Fibroblast of skin of right quadriceps (primary cell): ENCODE results near the gene NR2F1-AS1.
"Not testable (repeated sequence)": the region's sequence is repeated elsewhere in the genome, so short reads cannot be mapped to it uniquely, and the experiment has no call there.

Source experiments
- DNase-seq: peaks from one replicate; pipeline ENCODE4 v3.0.0-alpha.2; 2013

The NR2F1-AS1 gene

GRCh38 chr5:93575461-93576414 is 5.3 kb downstream of the NR2F1-AS1 start:
- no peak for DNase-seq

GRCh38 chr5:93574491-93575305 is 6.3 kb downstream of the NR2F1-AS1 start:
- no peak for DNase-seq

GRCh38 chr5:93573354-93574351 is 7.4 kb downstream of the NR2F1-AS1 start:
- no peak for DNase-seq

GRCh38 chr5:93572608-93573353 is 8.2 kb downstream of the NR2F1-AS1 start:
- peak; percentile 43 for DNase-seq

DNA sequence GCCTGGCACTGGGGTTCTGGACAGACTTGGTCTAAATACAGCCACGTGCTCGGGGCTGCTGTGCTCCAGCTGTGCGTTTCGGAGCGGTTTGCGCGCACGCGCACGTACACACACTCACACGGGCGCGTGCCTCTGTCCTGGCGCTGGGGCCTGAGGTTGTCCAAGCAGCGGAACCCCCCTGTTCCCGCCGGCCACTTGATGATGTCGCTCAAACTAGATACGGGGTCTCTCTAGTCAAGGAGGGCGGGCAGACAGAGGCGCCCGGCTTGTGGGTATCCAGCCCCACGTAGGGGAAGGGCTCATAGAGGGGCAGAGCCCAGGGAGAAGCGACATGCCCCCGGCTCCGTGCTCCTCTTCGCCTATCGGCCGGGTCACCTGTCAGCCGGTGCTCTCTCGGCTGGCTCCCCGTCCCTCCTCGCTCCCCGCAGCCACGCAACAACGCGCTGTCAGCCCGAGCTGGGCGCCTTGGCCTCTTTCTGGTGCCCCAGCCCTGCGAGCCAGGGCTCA is 8.9 kb downstream of the NR2F1-AS1 start:
- DNase-seq, result no peak

GRCh38 chr5:93571114-93571949 is 9.7 kb downstream of the NR2F1-AS1 start:
- DNase-seq, result no peak

DNA sequence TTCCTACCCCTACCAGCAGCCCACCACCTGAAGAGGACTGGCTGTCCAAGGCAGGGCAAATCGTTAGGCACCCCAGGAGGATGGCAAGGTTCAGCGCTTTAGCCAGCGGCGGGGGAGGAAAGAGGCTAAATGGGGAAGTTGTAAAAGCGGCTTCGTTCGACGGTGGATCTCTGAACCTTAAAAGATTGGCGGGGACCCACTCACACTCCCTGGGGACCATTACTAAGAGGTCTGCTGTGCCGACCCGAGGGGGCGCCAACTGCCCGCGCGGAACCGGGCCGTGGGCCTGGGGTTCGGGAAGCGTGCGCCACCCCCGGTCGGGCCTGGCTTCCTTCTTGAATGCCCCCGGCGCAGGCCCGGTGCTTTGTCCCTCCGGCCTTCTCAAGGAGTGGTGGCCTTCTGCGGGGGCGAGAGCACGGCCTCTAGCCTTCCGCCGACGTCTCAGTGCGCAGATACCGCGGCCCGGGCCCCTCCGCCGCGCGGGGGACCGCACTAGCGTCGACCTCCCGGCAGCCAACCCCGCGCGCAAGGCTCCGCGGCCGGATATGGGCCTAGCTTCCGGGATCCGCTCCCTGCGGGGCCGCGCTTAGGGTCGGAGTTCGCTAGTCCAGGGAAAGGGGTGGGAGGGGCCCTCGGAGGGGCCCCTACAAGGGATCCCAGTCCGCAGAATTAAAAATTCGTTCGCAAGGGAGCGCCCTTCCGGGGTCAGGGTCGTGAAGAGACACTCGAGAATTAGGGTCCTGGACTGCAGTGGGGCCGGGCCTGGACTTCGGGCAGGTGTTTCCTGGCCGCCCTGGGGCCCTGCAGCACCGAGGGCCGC is 10.5 kb downstream of the NR2F1-AS1 start:
- no peak for DNase-seq

DNA sequence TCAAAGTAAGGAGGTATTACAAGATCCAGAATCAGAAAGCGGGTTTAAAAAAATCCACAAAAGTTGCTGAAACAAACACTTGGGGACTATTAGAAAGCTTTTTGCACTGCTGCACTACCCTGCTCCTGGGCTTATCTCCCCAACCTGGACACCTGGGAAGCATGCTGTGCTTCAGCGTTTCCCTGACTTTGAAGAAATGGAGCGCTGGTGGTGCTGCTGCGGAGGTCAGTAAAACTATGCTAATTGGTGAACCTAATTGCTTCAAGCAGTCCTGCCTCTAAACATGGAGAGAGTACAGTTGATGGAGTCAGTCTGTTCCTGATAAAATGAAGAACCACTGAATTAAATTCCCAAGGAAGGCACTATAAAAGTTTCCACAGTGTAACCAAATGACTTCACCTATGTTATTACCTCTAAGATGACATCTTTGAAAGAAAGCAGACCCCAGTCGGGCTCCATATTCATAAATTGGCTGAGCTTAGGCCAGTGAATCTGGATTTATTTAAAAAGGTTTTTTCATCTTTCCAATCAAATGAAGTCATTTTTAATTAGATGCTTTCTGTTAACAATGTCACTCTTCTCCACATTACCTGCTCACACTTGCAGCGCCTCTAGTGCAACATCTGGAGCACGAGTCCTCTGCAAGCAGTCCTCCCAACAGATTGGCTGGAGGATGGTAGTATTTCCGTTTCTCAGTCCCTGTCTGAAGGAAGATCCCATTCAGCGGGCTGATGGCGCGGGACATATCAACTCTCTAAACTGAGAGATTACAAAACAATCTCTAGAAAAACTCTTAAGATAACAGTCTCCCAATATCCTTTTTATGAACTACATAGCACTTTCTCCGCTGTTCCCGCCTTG is 11.5 kb downstream of the NR2F1-AS1 start:
- no peak for DNase-seq

DNA sequence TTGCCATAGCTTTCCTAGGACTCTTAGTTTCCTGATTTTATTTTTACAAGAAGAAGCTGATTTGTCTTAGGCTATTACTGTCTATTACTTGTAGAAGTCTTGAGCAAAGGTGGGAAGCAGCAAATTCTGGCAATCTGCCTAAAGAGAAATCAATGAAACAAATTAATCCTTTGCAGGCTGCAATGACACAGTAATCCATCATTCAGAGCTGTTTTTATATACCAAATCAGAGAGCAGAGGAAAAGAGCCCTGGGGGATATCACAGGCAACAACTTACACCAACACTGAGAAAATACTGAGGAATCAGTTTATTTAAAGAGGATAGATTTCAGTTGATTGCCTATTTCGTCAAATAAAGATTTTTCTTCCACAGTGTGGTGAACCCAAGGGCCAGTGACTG is 13.6 kb downstream of the NR2F1-AS1 start:
- no peak for DNase-seq

GRCh38 chr5:93566091-93566490 is 14.9 kb downstream of the NR2F1-AS1 start:
- DNase-seq, result no peak

DNA sequence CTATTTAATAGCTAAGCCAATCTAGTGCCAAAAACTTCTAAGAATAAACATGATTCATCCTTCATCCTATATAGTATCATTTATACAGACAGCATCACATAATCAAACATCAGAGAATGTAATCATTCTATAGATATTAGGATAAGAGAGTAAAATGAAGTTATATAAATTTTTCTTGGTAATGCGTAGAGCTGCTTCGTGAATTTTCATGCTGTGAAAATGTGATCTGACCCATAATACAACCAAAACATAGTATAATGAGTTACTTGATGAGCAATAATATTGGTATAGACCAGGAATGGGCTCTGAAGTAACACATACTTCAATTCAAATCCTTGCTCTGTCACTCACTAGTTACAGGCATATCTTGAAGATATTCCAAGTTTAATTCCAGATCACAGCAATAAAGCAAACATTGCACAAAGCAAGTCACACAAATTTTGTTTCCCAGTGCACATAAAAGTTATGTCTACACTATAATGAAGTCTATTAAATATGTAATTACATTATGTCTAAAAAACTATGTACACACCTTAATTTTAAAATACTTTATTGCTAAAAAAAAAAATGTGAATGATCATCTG is 23.9 kb downstream of the NR2F1-AS1 start:
- no peak for DNase-seq

- DNase-seq, result not testable (repeated sequence)
These were observed 31.4 kb downstream of the NR2F1-AS1 start for GRCh38 chr5:93549594-93549993.

DNA sequence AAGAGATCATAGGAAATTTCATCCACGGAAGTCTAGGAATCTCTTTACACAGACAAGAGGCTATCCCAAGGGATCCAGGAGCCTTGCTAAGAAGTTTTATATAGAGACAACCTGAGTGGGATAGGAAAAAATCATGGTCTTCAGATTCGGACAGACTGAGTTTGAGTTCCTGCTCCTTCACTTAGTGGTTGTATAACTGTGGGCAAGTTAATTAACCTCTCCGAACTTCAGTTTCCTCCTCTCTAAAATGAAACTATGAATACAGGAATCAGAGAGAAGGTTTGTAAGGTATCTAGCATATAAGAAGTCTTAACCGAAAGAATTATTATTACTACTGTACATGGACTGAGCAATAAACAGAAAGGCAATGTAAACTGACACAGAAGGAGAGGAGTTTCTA is 35.1 kb downstream of the NR2F1-AS1 start:
- no peak for DNase-seq

- peak; percentile 86 for DNase-seq
These were observed 48.6 kb downstream of the NR2F1-AS1 start for GRCh38 chr5:93532370-93532769.

DNA sequence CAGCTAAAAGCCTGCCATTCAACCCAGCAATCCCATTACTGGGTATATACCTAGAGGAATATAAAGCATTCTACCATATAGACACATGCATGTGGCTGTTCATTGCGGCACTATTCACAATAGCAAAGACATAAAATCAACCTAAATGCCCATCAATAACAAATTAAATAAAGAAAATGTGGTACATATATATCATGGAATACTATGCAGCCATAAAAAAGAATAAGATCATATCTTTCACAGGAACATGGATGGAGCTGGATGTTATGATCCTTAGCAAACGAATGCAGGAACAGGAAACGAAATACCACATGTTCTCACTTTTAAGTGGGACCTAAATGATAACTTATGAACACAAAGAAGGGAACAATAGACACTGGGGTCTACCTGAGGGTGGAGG is 59.2 kb downstream of the NR2F1-AS1 start:
- not testable (repeated sequence) for DNase-seq

DNA sequence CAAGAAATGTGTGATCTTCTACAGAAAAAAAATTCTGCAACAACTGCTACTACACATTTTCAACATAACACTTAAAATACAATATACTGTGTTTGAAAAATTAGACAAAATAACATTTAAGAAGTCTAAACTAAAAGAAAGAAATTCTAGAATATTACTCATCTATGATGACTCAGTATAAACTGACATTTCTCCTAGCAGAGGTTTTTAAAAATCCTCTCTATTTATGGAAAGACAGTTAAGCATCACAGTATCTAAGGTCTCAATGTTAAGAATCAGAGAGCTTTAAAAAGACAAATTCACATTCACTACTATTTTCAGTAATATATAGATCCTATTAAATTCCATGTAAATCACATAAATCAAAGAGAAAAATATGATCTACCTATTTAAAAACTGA is 61.3 kb downstream of the NR2F1-AS1 start:
- DNase-seq, result peak; percentile 44

DNA sequence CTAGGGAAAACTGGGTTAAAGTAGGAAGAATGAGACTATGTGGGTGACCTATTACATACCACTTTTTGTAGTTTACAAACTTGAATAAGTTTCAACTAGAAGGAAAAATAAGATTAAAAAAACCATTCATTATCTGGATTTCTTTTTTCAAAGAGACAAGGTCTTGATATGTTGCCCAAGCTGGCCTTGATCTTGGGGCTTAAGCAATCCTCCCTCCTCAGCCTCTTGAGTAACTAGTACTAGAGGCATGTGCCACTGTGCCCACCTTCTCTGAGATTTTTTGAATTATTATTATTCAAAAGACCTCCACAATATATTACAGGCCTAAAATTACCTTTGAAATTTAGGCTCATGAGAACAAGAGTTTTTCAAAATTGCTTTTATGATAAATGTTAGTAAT is 63.2 kb downstream of the NR2F1-AS1 start:
- DNase-seq, result no peak

DNA sequence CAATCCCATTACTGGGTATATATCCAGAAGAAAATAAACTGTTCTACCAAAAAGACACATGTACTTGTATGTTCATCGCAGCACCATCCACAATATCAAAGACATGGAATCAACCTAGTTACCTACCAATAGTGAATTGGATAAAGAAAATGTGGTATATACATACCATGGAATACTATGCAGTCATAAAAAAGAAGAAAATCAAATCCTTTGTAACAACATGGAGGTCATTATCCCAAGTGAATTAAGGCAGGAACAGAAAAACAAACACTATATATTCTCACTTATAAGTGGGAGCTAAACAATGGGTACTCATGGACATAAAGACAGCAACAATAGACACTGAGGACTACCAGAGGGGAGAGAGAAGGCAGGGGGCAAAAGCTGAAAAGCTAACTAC is 67.7 kb downstream of the NR2F1-AS1 start:
- DNase-seq, result no peak
